DOHH2 (cell line): Measurements from ENCODE around the gene PXDC1.

Source experiments
- H3F3A ChIP-seq: fragments of 200-600 bp; sonication (generic), shearing (Covaris generic); 2 replicates; pipeline ENCODE4 v1.6.0; 2016; ENCODE audit warnings: antibody characterized with exemption, mild to moderate bottlenecking; ENCODE audit not compliant: control insufficient read depth, insufficient read depth
- H3K27ac ChIP-seq: fragments of 200-600 bp; sonication (generic); 2 replicates; pipeline ENCODE4 v1.5.1; 2014; ENCODE audit warnings: low read depth, mild to moderate bottlenecking, low read length, moderate library complexity
- H3K27me3 ChIP-seq: fragments of 200-600 bp; sonication (generic); 2 replicates; pipeline ENCODE4 v1.6.1; 2014; ENCODE audit warnings: mild to moderate bottlenecking, low read length, mixed read lengths; ENCODE audit not compliant: control insufficient read depth
- H3K36me3 ChIP-seq: fragments of 200-600 bp; sonication (generic); 2 replicates; pipeline ENCODE4 v1.6.1; 2014; ENCODE audit warnings: mild to moderate bottlenecking, low read length, moderate library complexity, mixed read lengths; ENCODE audit not compliant: control insufficient read depth
- H3K4me1 ChIP-seq: fragments of 200-600 bp; sonication (generic); 2 replicates; pipeline ENCODE4 v1.6.1; 2014; ENCODE audit warnings: mild to moderate bottlenecking, low read length, mixed read lengths; ENCODE audit not compliant: control insufficient read depth
- H3K4me2 ChIP-seq: fragments of 200-600 bp; sonication (generic); 2 replicates; pipeline ENCODE4 v1.6.0; 2014; ENCODE audit warnings: mild to moderate bottlenecking, low read length, moderate library complexity
- H3K4me3 ChIP-seq: fragments of 200-600 bp; sonication (generic); 2 replicates; pipeline ENCODE4 v1.5.1; 2014; ENCODE audit warnings: mild to moderate bottlenecking, low read length, mixed read lengths
- H3K79me2 ChIP-seq: fragments of 200-600 bp; sonication (generic); 2 replicates; pipeline ENCODE4 v1.6.1; 2014; ENCODE audit warnings: mild to moderate bottlenecking, low read length, mixed read lengths; ENCODE audit not compliant: control insufficient read depth
- H3K9me2 ChIP-seq: fragments of 200-600 bp; sonication (generic); replicated peaks from 2 replicates; pipeline ENCODE4 v1.6.1; 2014; ENCODE audit warnings: mild to moderate bottlenecking, low read length, mixed read lengths; ENCODE audit not compliant: control insufficient read depth
- H3K9me3 ChIP-seq: fragments of 200-600 bp; sonication (generic); 2 replicates; pipeline ENCODE4 v1.6.1; 2014; ENCODE audit warnings: antibody characterized with exemption, low read length, mixed read lengths; ENCODE audit not compliant: control insufficient read depth, insufficient read depth
- H4K20me1 ChIP-seq: fragments of 200-600 bp; sonication (generic); 2 replicates; pipeline ENCODE4 v1.6.0; 2014; ENCODE audit warnings: low read depth, mild to moderate bottlenecking, antibody characterized with exemption, low read length, moderate library complexity; ENCODE audit not compliant: control insufficient read depth, insufficient read depth
- EZH2phosphoT487 ChIP-seq: fragments of 200-600 bp; sonication (generic); IDR thresholded peaks from 2 replicates; pipeline ENCODE4 v1.6.1; 2017; ENCODE audit warnings: borderline replicate concordance, mild to moderate bottlenecking, antibody characterized with exemption, low read length, moderate library complexity, mixed read lengths
- TF ChIP-seq, protein P1 (sequence below): fragments of 200-600 bp; sonication (generic); IDR thresholded peaks from one replicate; pipeline ENCODE4 v1.5.1; 2014; ENCODE audit warnings: antibody characterized with exemption, mild to moderate bottlenecking, low read depth, low read length; ENCODE audit not compliant: poor library complexity, severe bottlenecking

Gene PXDC1

DNA sequence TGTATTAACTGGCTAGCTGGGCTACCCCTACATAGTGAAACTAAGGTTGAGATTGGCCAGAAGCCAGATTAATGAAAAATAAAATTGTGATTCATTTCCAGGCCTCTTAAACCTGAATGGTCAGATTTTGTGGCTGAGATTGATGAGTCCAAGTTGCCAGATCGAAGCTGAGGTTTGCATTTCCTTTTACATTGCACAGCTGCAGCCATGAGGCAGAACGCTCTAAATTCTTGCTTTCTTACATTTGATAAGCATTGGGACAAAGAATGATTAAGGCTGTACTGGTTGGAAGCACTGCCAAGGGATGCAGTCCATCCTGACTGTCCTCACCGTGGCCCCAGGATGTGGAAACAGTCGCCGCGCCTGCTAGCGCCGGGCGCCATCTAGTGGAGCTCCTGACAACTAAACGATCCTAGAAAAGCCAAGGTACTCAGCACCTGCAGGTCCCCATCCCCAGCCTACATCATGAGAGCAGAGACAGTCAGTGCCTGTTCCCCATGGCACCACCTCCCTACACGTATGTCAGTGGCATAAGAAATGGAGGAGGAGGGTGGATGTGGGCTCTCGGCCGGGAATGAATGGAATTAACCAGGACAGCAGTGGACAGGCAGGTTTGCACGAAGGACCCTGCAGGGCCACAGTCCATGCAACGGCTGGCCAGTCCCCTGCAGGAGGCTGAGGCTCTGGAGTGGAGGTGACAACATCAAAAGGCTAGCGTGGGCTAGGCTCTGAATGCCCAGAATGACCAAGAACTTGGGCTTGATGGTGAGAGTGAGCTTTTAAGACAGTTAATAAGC lies 19.0 kb downstream of the PXDC1 start:
- Histone ChIP-seq H3K79me2 (no peaks in the 10 kb centered on the region), H3K36me3 (no peaks in the 10 kb centered on the region), H4K20me1 (no peaks in the 10 kb centered on the region), H3K27me3 (peaks cover 8% of the 10 kb centered on the region), H3F3A (no peaks in the 10 kb centered on the region), H3K9me3 (no peaks in the 10 kb centered on the region), H3K4me2 (no peak overlapping the region), H3K9me2 (no peaks in the 10 kb centered on the region), H3K4me1 (no peaks in the 10 kb centered on the region), H3K4me3 (no peak overlapping the region), H3K27ac (no peak overlapping the region)
- no peak for TF ChIP-seq EZH2phosphoT487
- TF ChIP-seq, protein P1, sequence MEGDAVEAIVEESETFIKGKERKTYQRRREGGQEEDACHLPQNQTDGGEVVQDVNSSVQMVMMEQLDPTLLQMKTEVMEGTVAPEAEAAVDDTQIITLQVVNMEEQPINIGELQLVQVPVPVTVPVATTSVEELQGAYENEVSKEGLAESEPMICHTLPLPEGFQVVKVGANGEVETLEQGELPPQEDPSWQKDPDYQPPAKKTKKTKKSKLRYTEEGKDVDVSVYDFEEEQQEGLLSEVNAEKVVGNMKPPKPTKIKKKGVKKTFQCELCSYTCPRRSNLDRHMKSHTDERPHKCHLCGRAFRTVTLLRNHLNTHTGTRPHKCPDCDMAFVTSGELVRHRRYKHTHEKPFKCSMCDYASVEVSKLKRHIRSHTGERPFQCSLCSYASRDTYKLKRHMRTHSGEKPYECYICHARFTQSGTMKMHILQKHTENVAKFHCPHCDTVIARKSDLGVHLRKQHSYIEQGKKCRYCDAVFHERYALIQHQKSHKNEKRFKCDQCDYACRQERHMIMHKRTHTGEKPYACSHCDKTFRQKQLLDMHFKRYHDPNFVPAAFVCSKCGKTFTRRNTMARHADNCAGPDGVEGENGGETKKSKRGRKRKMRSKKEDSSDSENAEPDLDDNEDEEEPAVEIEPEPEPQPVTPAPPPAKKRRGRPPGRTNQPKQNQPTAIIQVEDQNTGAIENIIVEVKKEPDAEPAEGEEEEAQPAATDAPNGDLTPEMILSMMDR, result peak; percentile 84

DNA sequence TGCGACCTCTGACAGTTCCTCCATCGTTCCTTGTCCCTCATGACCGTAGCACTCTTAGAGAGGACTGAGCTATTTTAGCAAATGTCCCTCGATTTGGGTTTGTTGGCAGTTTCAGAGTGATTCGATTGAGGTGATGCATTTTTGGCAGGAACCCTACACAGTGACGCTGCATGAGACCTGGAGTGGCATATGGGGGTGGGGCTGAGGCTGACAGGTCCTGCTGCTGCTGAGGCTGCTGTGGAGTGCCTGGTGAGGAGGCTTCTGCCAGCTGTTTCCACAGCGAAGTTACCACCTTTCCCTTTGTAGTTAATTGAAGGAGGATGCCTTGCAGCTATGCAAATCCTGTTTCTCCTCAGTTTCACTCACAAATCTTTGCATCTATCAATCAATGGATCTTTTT lies 19.8 kb downstream of the PXDC1 start:
- Histone ChIP-seq H3K4me2 (no peak overlapping the region), H3K9me3 (no peaks in the 10 kb centered on the region), H3K9me2 (no peaks in the 10 kb centered on the region), H3K27ac (no peak overlapping the region), H3K4me1 (no peaks in the 10 kb centered on the region), H3K4me3 (no peak overlapping the region), H4K20me1 (no peaks in the 10 kb centered on the region), H3F3A (no peaks in the 10 kb centered on the region), H3K36me3 (no peaks in the 10 kb centered on the region), H3K79me2 (no peaks in the 10 kb centered on the region), H3K27me3 (peaks cover 8% of the 10 kb centered on the region)
- no peak for TF ChIP-seq EZH2phosphoT487
- TF ChIP-seq, protein P1, result no peak

DNA sequence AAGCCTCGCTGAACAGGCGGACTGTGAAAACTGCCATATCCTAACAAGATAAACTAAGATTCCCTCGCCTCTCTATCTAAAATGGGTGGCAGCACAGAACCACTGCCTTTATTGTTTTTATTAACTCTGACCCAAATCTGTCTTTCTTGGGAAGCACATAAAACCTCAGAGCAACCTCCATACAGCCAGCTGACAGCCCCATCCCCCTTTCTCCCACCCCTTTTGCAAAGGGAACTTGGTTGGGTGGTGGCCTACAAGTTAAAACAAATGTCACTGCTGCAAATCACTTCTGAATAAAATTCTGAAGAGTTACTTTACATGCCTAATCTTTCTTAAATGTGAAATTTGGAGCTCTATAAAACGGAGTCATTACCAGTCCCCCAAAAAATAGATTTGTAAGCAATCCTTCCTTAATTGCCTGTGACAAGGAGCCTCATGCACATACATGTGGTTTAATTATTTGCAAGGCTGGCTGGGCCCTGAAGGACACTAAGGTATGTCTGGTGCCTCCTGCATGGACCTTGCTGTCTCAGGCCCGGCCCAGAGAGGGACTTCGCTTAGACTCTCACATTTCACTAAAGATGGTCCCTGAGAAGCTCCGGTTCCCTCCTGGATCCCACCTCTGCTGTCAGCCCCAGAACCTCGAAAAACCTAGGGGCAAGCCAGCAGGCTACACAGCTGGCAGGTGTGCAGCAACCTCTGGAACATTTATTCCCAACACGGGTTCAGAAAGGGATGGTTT lies 21.7 kb downstream of the PXDC1 start:
- no peaks in the 10 kb centered on the region for H3K4me1 ChIP-seq
- H3K9me3 ChIP-seq, result no peaks in the 10 kb centered on the region
- H3K36me3 ChIP-seq, result no peaks in the 10 kb centered on the region
- no peak overlapping the region for H3K4me2 ChIP-seq
- H3K27ac ChIP-seq, result no peak overlapping the region
- TF ChIP-seq, protein P1, result no peak
- no peaks in the 10 kb centered on the region for H4K20me1 ChIP-seq
- H3F3A ChIP-seq, result no peaks in the 10 kb centered on the region
- no peaks in the 10 kb centered on the region for H3K9me2 ChIP-seq
- H3K79me2 ChIP-seq, result no peaks in the 10 kb centered on the region
- H3K4me3 ChIP-seq, result no peak overlapping the region
- peaks cover 8% of the 10 kb centered on the region for H3K27me3 ChIP-seq
